BLaER1 (cell line): ENCODE data around the gene SRPX.

Source experiments
- H3K27ac ChIP-seq: shearing (Covaris generic); formaldehyde crosslinking; 2 replicates; pipeline ENCODE4 v1.8.1; 2022
- H3K27me3 ChIP-seq: shearing (Covaris generic); formaldehyde crosslinking; 2 replicates; pipeline ENCODE4 v1.8.1; 2022
- H3K36me3 ChIP-seq: shearing (Covaris generic); formaldehyde crosslinking; 2 replicates; pipeline ENCODE4 v1.8.1; 2022
- H3K4me1 ChIP-seq: shearing (Covaris generic); formaldehyde crosslinking; 2 replicates; pipeline ENCODE4 v1.8.1; 2022
- H3K4me2 ChIP-seq: shearing (Covaris generic); formaldehyde crosslinking; 2 replicates; pipeline ENCODE4 v1.8.1; 2022
- H3K4me3 ChIP-seq: shearing (Covaris generic); formaldehyde crosslinking; 2 replicates; pipeline ENCODE4 v1.8.1; 2022
- H3K9ac ChIP-seq: shearing (Covaris generic); formaldehyde crosslinking; 2 replicates; pipeline ENCODE4 v1.8.1; 2022
- H3K9me3 ChIP-seq: shearing (Covaris generic); formaldehyde crosslinking; 2 replicates; pipeline ENCODE4 v1.8.1; 2022
- H4K20me1 ChIP-seq: shearing (Covaris generic); formaldehyde crosslinking; 2 replicates; pipeline ENCODE4 v1.8.1; 2022
- Cebpa-rat ChIP-seq: shearing (Covaris generic); IDR thresholded peaks from 2 replicates; pipeline ENCODE4 v1.8.1; 2022

Gene SRPX

GRCh38 chrX:38178396-38178795 is 42.3 kb downstream of the SRPX start:
- H3K9me3 ChIP-seq = no peaks in the 10 kb centered on the region
- no peaks in the 10 kb centered on the region for H4K20me1 ChIP-seq
- no peaks in the 10 kb centered on the region for H3K27me3 ChIP-seq
- no peak for TF ChIP-seq Cebpa-rat
- no peak overlapping the region for H3K27ac ChIP-seq
- no peaks in the 10 kb centered on the region for H3K36me3 ChIP-seq
- no peaks in the 10 kb centered on the region for H3K4me1 ChIP-seq
- H3K4me2 ChIP-seq = no peak overlapping the region
- H3K4me3 ChIP-seq = no peak overlapping the region
- no peak overlapping the region for H3K9ac ChIP-seq

- Histone ChIP-seq H3K27ac (no peak overlapping the region), H3K27me3 (no peaks in the 10 kb centered on the region), H3K36me3 (no peaks in the 10 kb centered on the region), H3K4me2 (no peak overlapping the region), H4K20me1 (no peaks in the 10 kb centered on the region), H3K4me1 (no peaks in the 10 kb centered on the region), H3K9ac (no peak overlapping the region), H3K4me3 (no peak overlapping the region), H3K9me3 (no peaks in the 10 kb centered on the region)
- TF ChIP-seq Cebpa-rat = no peak
These were observed 45.5 kb downstream of the SRPX start for GRCh38 chrX:38175139-38175538.

GRCh38 chrX:38172596-38172995 is 48.1 kb downstream of the SRPX start:
- Histone ChIP-seq H3K27me3 (no peaks in the 10 kb centered on the region), H3K9me3 (no peaks in the 10 kb centered on the region), H3K4me1 (no peaks in the 10 kb centered on the region), H3K36me3 (no peaks in the 10 kb centered on the region), H3K4me3 (no peak overlapping the region), H3K9ac (no peak overlapping the region), H3K27ac (no peak overlapping the region), H3K4me2 (no peak overlapping the region), H4K20me1 (no peaks in the 10 kb centered on the region)
- no peak for TF ChIP-seq Cebpa-rat

GRCh38 chrX:38170556-38170955 is 50.1 kb downstream of the SRPX start:
- Histone ChIP-seq H3K36me3 (no peaks in the 10 kb centered on the region), H3K9me3 (no peaks in the 10 kb centered on the region), H3K4me2 (no peak overlapping the region), H3K27ac (no peak overlapping the region), H3K4me1 (no peaks in the 10 kb centered on the region), H4K20me1 (no peaks in the 10 kb centered on the region), H3K4me3 (no peak overlapping the region), H3K9ac (no peak overlapping the region), H3K27me3 (no peaks in the 10 kb centered on the region)
- TF ChIP-seq Cebpa-rat = no peak

- no peaks in the 10 kb centered on the region for H3K36me3 ChIP-seq
- H3K4me3 ChIP-seq = no peak overlapping the region
- H4K20me1 ChIP-seq = no peaks in the 10 kb centered on the region
- no peak overlapping the region for H3K27ac ChIP-seq
- H3K27me3 ChIP-seq = no peaks in the 10 kb centered on the region
- H3K4me1 ChIP-seq = no peaks in the 10 kb centered on the region
- no peaks in the 10 kb centered on the region for H3K9me3 ChIP-seq
- H3K9ac ChIP-seq = no peak overlapping the region
- no peak overlapping the region for H3K4me2 ChIP-seq
- no peak for TF ChIP-seq Cebpa-rat
These were observed 54.1 kb downstream of the SRPX start for GRCh38 chrX:38166478-38167083.

GRCh38 chrX:38165023-38165422 is 55.6 kb downstream of the SRPX start:
- H3K9me3 ChIP-seq = no peaks in the 10 kb centered on the region
- H4K20me1 ChIP-seq = no peaks in the 10 kb centered on the region
- H3K4me3 ChIP-seq = no peak overlapping the region
- no peak overlapping the region for H3K4me2 ChIP-seq
- H3K9ac ChIP-seq = no peak overlapping the region
- no peaks in the 10 kb centered on the region for H3K27me3 ChIP-seq
- no peak for TF ChIP-seq Cebpa-rat
- no peaks in the 10 kb centered on the region for H3K4me1 ChIP-seq
- H3K27ac ChIP-seq = no peak overlapping the region
- no peaks in the 10 kb centered on the region for H3K36me3 ChIP-seq

- Histone ChIP-seq H3K9me3 (no peaks in the 10 kb centered on the region), H3K9ac (no peak overlapping the region), H3K27me3 (no peaks in the 10 kb centered on the region), H4K20me1 (no peaks in the 10 kb centered on the region), H3K4me2 (no peak overlapping the region), H3K4me3 (no peak overlapping the region), H3K36me3 (no peaks in the 10 kb centered on the region), H3K27ac (no peak overlapping the region), H3K4me1 (no peaks in the 10 kb centered on the region)
- TF ChIP-seq Cebpa-rat = no peak
These were observed 57.5 kb downstream of the SRPX start for GRCh38 chrX:38163193-38163592.

- H3K4me1 ChIP-seq = no peaks in the 10 kb centered on the region
- no peak for TF ChIP-seq Cebpa-rat
- H3K36me3 ChIP-seq = no peaks in the 10 kb centered on the region
- no peaks in the 10 kb centered on the region for H4K20me1 ChIP-seq
- H3K27me3 ChIP-seq = no peaks in the 10 kb centered on the region
- H3K9me3 ChIP-seq = no peaks in the 10 kb centered on the region
- H3K4me2 ChIP-seq = no peak overlapping the region
- H3K27ac ChIP-seq = no peak overlapping the region
- H3K4me3 ChIP-seq = no peak overlapping the region
- H3K9ac ChIP-seq = no peak overlapping the region
These were observed 63.8 kb downstream of the SRPX start for GRCh38 chrX:38156838-38157237.

- Histone ChIP-seq H3K27me3 (no peaks in the 10 kb centered on the region), H3K4me2 (no peak overlapping the region), H4K20me1 (no peaks in the 10 kb centered on the region), H3K4me1 (peaks cover 10% of the 10 kb centered on the region), H3K36me3 (no peaks in the 10 kb centered on the region), H3K9ac (no peak overlapping the region), H3K4me3 (no peak overlapping the region), H3K27ac (no peak overlapping the region), H3K9me3 (no peaks in the 10 kb centered on the region)
- TF ChIP-seq Cebpa-rat = no peak
These were observed 65.9 kb downstream of the SRPX start for GRCh38 chrX:38154818-38155217.

GRCh38 chrX:38154340-38154739 is 66.3 kb downstream of the SRPX start:
- H3K9me3 ChIP-seq = no peaks in the 10 kb centered on the region
- no peaks in the 10 kb centered on the region for H4K20me1 ChIP-seq
- H3K4me2 ChIP-seq = no peak overlapping the region
- no peak for TF ChIP-seq Cebpa-rat
- no peaks in the 10 kb centered on the region for H3K27me3 ChIP-seq
- H3K9ac ChIP-seq = no peak overlapping the region
- no peaks in the 10 kb centered on the region for H3K36me3 ChIP-seq
- H3K4me1 ChIP-seq = peaks cover 13% of the 10 kb centered on the region
- no peak overlapping the region for H3K4me3 ChIP-seq
- no peak overlapping the region for H3K27ac ChIP-seq

GRCh38 chrX:38151441-38151840 is 69.2 kb downstream of the SRPX start:
- Histone ChIP-seq H3K27ac (no peak overlapping the region), H3K4me2 (no peak overlapping the region), H3K4me3 (no peak overlapping the region), H3K4me1 (peaks cover 13% of the 10 kb centered on the region), H3K9me3 (no peaks in the 10 kb centered on the region), H4K20me1 (no peaks in the 10 kb centered on the region), H3K9ac (no peak overlapping the region), H3K36me3 (no peaks in the 10 kb centered on the region), H3K27me3 (no peaks in the 10 kb centered on the region)
- no peak for TF ChIP-seq Cebpa-rat
